GM19025 (cell line): ENCODE results near the gene IL31.

Experiments
- ATAC-seq: cut with Tn5 transposase; IDR thresholded peaks from one replicate; pipeline ENCODE4 v1.9.1; 2021; ENCODE audit warnings: mild to moderate bottlenecking, low read depth, moderate library complexity; ENCODE audit not compliant: unreplicated experiment

IL31 gene

DNA sequence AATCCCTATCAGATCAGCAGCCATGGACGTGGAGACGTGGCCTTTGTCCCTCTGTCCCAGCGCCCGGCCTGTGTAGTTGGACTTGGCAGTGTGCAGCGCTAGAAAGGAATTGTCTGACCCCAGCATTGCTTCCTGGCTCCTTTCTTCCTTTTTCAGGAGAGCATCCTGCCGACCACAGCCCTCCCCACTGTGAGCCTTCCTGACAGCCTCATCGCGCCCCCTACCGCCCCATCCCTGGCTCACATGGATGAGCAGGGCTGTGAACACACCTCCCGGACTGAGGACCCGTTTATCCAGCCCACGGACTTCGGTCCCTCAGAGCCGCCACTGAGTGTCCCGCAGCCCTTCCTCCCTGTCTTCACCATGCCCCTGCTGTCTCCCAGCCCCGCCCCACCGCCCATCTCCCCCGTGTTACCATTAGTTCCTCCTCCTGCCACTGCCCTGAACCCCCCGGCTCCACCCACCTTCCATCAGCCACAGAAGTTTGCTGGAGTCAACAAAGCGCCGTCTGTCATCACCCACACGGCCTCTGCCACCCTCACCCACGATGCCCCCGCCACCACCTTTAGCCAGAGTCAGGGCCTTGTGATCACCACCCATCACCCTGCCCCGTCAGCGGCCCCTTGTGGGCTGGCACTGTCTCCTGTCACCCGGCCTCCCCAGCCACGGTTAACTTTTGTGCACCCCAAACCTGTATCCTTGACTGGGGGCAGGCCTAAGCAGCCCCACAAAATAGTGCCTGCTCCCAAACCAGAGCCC is 40.6 kb downstream of the IL31 start:
- no peak for ATAC-seq

DNA sequence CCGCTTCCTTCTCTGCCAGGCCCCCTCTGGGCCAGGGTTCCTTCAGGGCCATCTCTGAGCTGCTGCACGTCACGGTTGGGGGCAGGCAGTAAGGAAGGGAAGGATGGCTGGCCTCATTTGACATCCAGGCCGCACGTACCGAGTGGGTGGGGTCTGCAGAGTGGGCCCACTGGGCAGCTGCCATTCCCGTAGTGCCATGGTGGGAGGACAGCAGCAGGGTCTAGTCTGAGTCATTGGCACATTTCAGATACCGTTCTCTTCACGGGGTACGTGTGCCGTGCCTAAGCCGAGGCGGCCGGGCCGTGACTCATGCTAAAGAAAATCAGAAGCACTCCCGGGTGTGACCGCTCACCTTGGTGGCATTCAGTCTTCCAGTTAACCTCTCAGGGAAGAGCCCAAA is 43.9 kb downstream of the IL31 start:
- ATAC-seq = no peak

DNA sequence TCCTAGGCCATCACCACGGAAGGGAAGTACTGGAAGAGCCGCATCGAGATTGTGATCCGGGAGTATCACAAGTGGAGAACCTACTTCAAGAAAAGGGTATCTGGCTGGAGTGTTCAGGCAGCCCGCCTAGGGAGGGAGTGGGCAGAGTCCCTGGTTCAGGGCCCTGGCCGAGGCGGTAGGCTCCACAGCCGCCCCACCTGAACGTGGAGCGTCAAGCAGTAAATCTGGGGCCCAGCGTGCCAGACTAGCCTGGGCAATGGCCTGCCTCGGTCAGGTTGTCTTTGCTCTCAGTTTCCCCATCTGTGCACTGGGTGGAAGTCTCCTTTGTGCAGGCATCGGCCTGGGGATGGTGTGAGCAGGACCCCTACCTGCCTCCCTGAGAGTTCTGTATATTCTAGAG is 44.9 kb downstream of the IL31 start:
- no peak for ATAC-seq

DNA sequence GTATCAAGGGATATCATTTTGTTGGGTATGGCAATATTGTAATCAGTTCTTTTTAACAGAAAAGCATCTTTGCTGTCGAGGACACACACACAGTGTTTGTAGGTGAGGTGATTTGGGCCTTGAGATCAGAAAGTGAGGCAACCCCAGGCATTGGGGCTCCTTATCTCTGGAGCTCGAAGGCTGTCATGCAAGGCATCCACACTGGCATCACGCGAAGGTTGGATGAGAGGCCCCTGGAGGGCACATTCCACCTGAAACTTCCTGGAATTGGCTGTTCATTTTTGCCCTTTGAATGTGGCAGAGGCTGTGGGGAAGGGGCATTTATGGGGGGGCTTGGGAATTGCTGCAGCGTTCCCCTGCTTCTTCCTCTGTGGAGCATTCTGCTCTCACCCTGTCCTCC is 45.5 kb downstream of the IL31 start:
- no peak for ATAC-seq

DNA sequence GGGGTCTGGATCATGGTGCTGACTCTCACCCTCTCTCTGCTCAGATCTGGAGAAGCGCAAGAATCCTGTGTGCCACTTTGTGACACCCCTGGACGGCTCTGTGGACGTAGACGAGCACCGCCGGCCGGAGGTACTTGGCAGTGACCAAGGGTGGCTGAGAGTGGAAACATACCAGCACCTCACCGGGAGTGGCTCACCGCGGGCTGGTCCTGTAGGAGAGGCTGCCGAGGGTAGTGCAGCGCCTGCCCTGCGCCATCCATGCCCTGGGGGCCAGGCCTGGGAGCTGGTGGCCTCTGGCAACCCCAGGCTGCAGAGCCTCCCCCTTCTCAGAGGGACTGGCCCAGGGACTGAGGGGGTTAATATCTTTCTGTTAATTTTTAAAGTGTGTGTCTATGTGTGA is 46.2 kb downstream of the IL31 start:
- no peak for ATAC-seq

DNA sequence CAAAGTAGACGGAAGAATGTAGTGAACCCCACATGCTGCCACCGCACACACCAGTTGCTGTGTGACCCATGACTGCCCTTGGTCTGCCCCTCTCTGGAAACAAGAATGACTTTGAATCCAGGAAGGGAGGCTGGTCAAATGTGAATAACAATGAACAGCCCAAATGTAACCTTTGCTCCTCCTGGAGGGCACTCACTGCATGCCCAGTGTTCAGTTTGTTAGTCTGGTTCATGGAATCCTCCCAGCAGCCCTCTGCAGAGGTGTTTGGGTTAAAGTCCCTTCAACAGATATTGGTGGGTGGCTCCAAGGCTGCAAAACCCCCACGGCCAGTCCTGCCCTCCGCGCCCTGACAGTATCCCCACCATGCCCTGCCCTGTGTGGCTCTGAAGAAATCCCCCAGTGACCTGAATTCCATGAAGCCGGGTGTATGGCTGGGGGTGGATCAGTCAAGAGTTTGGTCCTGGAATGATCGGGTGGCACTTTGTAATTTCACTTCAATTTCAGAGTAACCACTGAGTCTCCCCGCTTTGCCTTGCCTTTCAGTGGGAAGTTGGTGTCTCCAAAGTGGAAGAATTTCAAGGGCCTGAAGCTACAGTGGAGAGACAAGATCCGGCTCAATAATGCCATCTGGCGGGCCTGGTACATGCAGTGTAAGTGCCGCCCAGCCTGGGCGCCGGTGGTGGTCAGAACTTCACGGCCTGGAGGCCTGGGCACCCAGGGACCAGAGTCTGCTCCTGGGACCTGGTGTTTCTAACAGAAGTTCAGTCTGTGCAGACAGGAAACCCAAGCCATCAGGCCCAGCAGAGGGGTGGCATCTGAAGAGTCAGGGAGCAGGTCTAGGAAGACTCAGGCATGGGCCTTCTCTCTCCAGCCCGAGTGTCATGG is 47.1 kb downstream of the IL31 start:
- ATAC-seq = no peak

DNA sequence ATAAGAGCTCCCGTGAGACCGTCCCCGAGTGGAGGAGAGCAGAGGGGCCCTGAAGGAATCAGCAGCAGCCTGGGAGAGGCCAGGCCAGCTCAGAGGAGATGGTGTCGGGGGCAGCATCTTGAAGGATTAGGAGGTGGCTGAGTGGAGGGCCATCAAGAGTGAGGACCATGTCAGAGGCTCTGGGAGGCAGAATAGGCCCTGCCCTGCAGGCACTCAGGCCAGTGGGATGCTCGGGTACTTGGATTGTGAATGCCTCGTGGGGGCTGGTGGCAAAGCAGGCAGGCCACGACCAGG is 47.7 kb downstream of the IL31 start:
- ATAC-seq = no peak

DNA sequence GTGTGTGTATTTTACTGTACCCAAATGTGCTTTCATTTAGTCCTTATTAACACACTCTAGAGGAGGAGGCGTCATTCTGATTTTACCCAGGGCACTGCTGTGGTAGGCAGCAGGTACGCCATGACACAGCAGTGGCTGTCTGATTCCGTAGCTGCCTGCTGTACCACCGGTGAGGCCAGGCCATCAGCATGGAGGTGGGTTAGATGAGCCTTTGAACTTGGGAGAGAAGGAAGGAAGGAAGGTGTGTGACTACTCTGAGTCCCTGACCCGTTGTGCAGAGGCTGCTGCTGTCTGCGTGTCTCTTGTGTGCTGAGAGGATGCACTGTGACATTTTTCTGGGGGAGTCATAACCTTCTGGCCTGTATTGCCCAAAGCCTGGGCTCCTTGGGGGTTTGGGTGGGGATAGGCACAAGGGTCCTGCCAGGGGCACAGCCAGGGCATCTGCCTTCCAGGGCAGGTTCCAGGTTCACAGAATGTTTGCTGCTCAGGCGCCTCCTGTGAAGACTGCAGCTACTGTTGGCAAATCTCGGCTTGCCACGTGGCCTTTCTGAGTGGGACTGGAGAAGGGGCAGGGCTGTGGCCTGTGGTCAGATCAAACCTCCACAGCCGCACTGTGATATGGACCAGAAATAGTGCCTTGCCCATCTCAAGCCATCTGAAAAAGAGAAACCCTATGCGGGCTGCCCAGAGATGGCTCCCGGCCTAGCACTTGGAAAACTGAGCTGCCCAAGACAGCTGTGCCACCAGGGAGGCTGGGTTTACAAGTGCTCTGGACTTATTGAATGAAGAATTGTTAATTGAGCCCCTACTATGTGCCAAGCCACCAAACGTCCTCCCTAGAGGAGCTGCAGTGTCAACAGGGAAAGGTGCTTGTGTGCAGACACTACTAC is 48.3 kb downstream of the IL31 start:
- ATAC-seq = no peak

DNA sequence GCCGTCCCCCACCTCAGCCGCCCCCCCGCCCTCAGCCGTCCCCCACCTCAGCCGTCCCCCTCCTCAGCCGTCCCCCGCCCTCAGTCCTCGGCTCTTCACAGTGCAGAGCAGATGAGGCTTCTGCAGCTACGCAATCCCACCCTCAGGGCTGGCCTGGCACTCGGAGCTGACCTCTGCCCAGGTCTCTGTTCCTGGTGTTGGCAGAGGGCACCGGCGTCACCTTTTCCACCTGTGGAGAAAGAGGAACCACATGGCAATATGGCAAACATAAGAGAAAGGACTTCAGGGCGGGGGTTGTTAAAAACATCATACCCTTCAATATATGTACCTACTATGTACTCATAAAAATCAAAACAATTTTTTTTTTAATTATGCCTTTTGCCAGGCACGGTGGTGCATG is 49.7 kb downstream of the IL31 start:
- ATAC-seq = no peak

DNA sequence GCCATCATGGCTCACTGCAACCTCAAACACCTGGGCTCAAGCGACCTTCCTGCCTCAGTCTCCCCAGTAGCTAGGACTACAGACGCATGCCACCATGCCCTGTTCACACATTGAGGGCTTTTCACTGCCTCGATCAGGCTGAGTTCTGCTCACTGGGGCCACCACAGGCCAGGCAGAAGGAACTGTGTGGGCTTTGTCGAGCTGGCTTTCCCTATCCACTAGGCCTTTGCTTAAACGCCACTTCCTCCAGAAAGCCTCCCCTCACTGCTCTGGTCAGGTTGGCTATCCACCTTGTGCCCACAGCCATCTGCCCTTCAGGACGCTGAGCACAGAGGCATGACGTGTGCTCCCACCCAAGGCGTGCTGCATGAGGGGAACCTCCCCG is 50.3 kb downstream of the IL31 start:
- ATAC-seq = no peak

DNA sequence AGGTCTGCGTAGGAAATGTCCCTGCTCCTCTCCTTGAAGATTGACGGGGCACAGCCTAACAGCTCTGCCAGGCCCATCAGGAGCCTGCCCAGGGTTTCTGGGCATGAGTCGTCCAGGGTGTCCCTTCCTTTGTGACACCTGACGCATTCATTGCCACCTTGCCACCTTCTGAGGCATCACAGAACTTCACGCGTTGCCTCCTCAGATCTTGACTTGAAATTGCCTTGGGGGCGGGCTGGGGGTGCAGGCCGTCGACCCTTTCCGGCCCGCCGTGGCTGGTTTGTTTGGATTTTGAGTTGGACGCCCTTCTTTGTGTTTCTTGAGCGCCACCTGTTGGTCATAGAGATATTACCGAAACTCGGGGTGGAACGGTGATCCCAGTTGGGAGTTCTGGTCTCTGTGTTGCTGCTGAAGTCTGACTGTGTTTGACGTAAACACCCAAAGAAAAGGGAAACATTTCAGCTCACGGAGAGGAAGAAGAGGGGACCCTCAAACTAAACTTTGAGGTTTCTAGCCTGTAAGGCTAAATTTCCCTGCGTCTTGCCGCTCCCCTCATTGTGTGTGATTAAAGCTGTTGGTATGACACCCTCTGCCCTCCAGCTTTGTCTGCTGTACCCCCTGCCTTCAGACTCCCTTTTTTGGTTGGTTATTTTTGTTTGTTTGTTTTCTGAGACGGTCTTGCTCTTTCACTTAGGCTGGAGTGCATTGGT is 50.8 kb downstream of the IL31 start:
- ATAC-seq = no peak
